ENCODE data around the gene SIX2.

The SIX2 gene

GRCh38 chr2:45024097-45024496, 14.8 kb upstream of the SIX2 start:
- in situ Hi-C loops (cut with MboI; ENCODE audit: low sequenced_read_pairs): no loop called here

- in situ Hi-C loops (cut with MboI; ENCODE audit: low sequenced_read_pairs): no loop called here
Observed at GRCh38 chr2:45020439-45020838, 11.2 kb upstream of the SIX2 start.

- in situ Hi-C loops (cut with MboI; ENCODE audit: low sequenced_read_pairs): no loop called here
Observed at GRCh38 chr2:45018023-45018422, 8.8 kb upstream of the SIX2 start.

GRCh38 chr2:45014831-45015230, 5.6 kb upstream of the SIX2 start:
- in situ Hi-C loops (cut with MboI; ENCODE audit: low sequenced_read_pairs): no loop called here

- in situ Hi-C loops (cut with MboI; ENCODE audit: low sequenced_read_pairs): no loop called here
Observed at GRCh38 chr2:45014016-45014702, 4.9 kb upstream of the SIX2 start.

GRCh38 chr2:45013229-45014015, 4.2 kb upstream of the SIX2 start:
- in situ Hi-C loops (cut with MboI; ENCODE audit: low sequenced_read_pairs): no loop called here

- in situ Hi-C loops (cut with MboI; ENCODE audit: low sequenced_read_pairs): no loop called here
Observed at GRCh38 chr2:45012733-45013132, 3.5 kb upstream of the SIX2 start.

GRCh38 chr2:45011621-45012602, 2.7 kb upstream of the SIX2 start:
- in situ Hi-C loops (cut with MboI; ENCODE audit: low sequenced_read_pairs): no loop called here

- in situ Hi-C loops (cut with MboI; ENCODE audit: low sequenced_read_pairs): no loop called here
Observed at GRCh38 chr2:45011121-45011520, 1.9 kb upstream of the SIX2 start.

GRCh38 chr2:45010702-45011012, 1.4 kb upstream of the SIX2 start:
- in situ Hi-C loops (cut with MboI; ENCODE audit: low sequenced_read_pairs): no loop called here

GRCh38 chr2:45009928-45010701, 863 bp upstream of the SIX2 start:
- in situ Hi-C loops (cut with MboI; ENCODE audit: low sequenced_read_pairs): no loop called here

GRCh38 chr2:45008296-45009129, 739 bp downstream of the SIX2 start:
- in situ Hi-C loops (cut with MboI; ENCODE audit: low sequenced_read_pairs): no loop called here

- in situ Hi-C loops (cut with MboI; ENCODE audit: low sequenced_read_pairs): no loop called here
Observed at GRCh38 chr2:45007961-45008295, 1.3 kb downstream of the SIX2 start.

- in situ Hi-C loops (cut with MboI; ENCODE audit: low sequenced_read_pairs): no loop called here
Observed at GRCh38 chr2:45006942-45007287, 2.3 kb downstream of the SIX2 start.

- in situ Hi-C loops (cut with MboI; ENCODE audit: low sequenced_read_pairs): no loop called here
Observed at GRCh38 chr2:45006041-45006941, 3.0 kb downstream of the SIX2 start.

GRCh38 chr2:45005261-45006002, 3.8 kb downstream of the SIX2 start:
- in situ Hi-C loops (cut with MboI; ENCODE audit: low sequenced_read_pairs): no loop called here

GRCh38 chr2:45004562-45005191, 4.6 kb downstream of the SIX2 start:
- in situ Hi-C loops (cut with MboI; ENCODE audit: low sequenced_read_pairs): no loop called here

Data from HL-60/S4 (cell line).